H9 (cell line): ENCODE measurements around the gene PLG. TPM values are rescaled to one million over a fixed set of nuclear protein-coding genes. Genes with fewer than 3 reads are reported as not detected.

Experiments
- DNase-seq: peaks from one replicate; pipeline ENCODE4 v3.0.0-alpha.2; 2017
- H2AFZ ChIP-seq: one replicate; pipeline ENCODE4 v1.6.1; 2013; ENCODE audit warnings: mild to moderate bottlenecking, low read length, control low read depth, moderate library complexity
- H2AK5ac ChIP-seq: 2 replicates; pipeline ENCODE4 v1.6.1; 2013; ENCODE audit warnings: low read length, control low read depth, mixed read lengths; ENCODE audit not compliant: insufficient read length
- H2BK120ac ChIP-seq: one replicate; pipeline ENCODE4 v1.6.1; 2013; ENCODE audit warnings: low read depth, mild to moderate bottlenecking, low read length, control low read depth, inconsistent platforms; ENCODE audit not compliant: poor library complexity, severe bottlenecking
- H2BK12ac ChIP-seq: 2 replicates; pipeline ENCODE4 v1.6.1; 2013; ENCODE audit warnings: low read length, control low read depth, mixed read lengths, low read depth; ENCODE audit not compliant: insufficient read length
- H2BK15ac ChIP-seq: 2 replicates; pipeline ENCODE4 v1.6.1; 2013; ENCODE audit warnings: low read depth, low read length, control low read depth
- H2BK20ac ChIP-seq: one replicate; pipeline ENCODE4 v1.6.1; 2013; ENCODE audit warnings: low read depth, mild to moderate bottlenecking, low read length, control low read depth, inconsistent platforms; ENCODE audit not compliant: poor library complexity, severe bottlenecking
- H2BK5ac ChIP-seq: 2 replicates; pipeline ENCODE4 v1.6.1; 2013; ENCODE audit warnings: low read length, control low read depth, mixed read lengths; ENCODE audit not compliant: insufficient read length
- H3K14ac ChIP-seq: 2 replicates; pipeline ENCODE4 v1.6.1; 2013; ENCODE audit warnings: low read length, control low read depth; ENCODE audit not compliant: insufficient read depth
- H3K18ac ChIP-seq: 2 replicates; pipeline ENCODE4 v1.6.1; 2013; ENCODE audit warnings: low read depth, mild to moderate bottlenecking, mixed read lengths, low read length, control low read depth; ENCODE audit not compliant: insufficient read length
- H3K23ac ChIP-seq: 2 replicates; pipeline ENCODE4 v1.6.1; 2013; ENCODE audit warnings: low read length, control low read depth, mixed read lengths, low read depth; ENCODE audit not compliant: insufficient read length
- H3K23me2 ChIP-seq: 2 replicates; pipeline ENCODE4 v1.6.1; 2013; ENCODE audit warnings: low read depth, mild to moderate bottlenecking, mixed read lengths, low read length, control low read depth; ENCODE audit not compliant: insufficient read length, poor library complexity, severe bottlenecking
- H3K27ac ChIP-seq: 2 replicates; pipeline ENCODE4 v1.5.1; 2013; ENCODE audit warnings: low read length, control low read depth, mixed read lengths, low read depth; ENCODE audit not compliant: insufficient read length
- H3K27me3 ChIP-seq: 2 replicates; pipeline ENCODE4 v1.6.1; 2013; ENCODE audit warnings: low read length, control low read depth, inconsistent platforms; ENCODE audit not compliant: insufficient read depth
- H3K4ac ChIP-seq: 2 replicates; pipeline ENCODE4 v1.6.1; 2013; ENCODE audit warnings: low read depth, mild to moderate bottlenecking, control low read depth, inconsistent platforms, low read length, moderate library complexity
- H3K4me1 ChIP-seq: 2 replicates; pipeline ENCODE4 v1.6.1; 2013; ENCODE audit warnings: low read length, control low read depth, inconsistent platforms; ENCODE audit not compliant: insufficient read depth
- H3K4me2 ChIP-seq: 2 replicates; pipeline ENCODE4 v1.6.1; 2013; ENCODE audit warnings: low read length, control low read depth, mixed read lengths; ENCODE audit not compliant: insufficient read length, insufficient read depth
- H3K56ac ChIP-seq: 2 replicates; pipeline ENCODE4 v1.6.1; 2013; ENCODE audit warnings: low read depth, mild to moderate bottlenecking, mixed read lengths, low read length, control low read depth; ENCODE audit not compliant: insufficient read length
- H3K79me1 ChIP-seq: 2 replicates; pipeline ENCODE4 v1.6.1; 2013; ENCODE audit warnings: low read depth, mild to moderate bottlenecking, moderate library complexity, low read length, control low read depth, inconsistent platforms; ENCODE audit not compliant: insufficient read depth, poor library complexity, severe bottlenecking
- H3K79me2 ChIP-seq: 2 replicates; pipeline ENCODE4 v1.6.1; 2013; ENCODE audit warnings: low read length, control low read depth, inconsistent platforms; ENCODE audit not compliant: insufficient read depth
- H3K9ac ChIP-seq: 2 replicates; pipeline ENCODE4 v1.6.1; 2013; ENCODE audit warnings: low read length, control low read depth, mixed read lengths; ENCODE audit not compliant: insufficient read length; ENCODE audit errors: extremely low read depth
- H3K9me3 ChIP-seq: one replicate; pipeline ENCODE4 v1.6.1; 2013; ENCODE audit warnings: low read depth, low read length, inconsistent platforms; ENCODE audit not compliant: control insufficient read depth
- H3T11ph ChIP-seq: one replicate; pipeline ENCODE4 v1.6.1; 2013; ENCODE audit warnings: mild to moderate bottlenecking, low read length, control low read depth, inconsistent platforms
- H4K20me1 ChIP-seq: one replicate; pipeline ENCODE4 v1.6.1; 2013; ENCODE audit not compliant: control insufficient read depth, insufficient read length, insufficient read depth
- H4K5ac ChIP-seq: 2 replicates; pipeline ENCODE4 v1.6.1; 2013; ENCODE audit warnings: low read depth, mild to moderate bottlenecking, mixed read lengths, low read length, control low read depth; ENCODE audit not compliant: insufficient read length
- H4K8ac ChIP-seq: replicated peaks from 2 replicates; pipeline ENCODE4 v1.6.1; 2013; ENCODE audit warnings: low read length, control low read depth, mixed read lengths, low read depth; ENCODE audit not compliant: insufficient read length
- H4K91ac ChIP-seq: 2 replicates; pipeline ENCODE4 v1.6.1; 2013; ENCODE audit warnings: low read depth, mild to moderate bottlenecking, moderate library complexity, mixed read lengths, low read length, control low read depth; ENCODE audit not compliant: insufficient read length
- H3K27ac Mint-ChIP-seq, 3 experiments: 2 replicates in 2 of 3; 3 replicates in 1 of 3; pipeline ENCODE4 v1.8.0; 2020 to 2021; ENCODE audit warnings: mixed read lengths in 3 of 3, mild to moderate bottlenecking in 1 of 3, moderate library complexity in 1 of 3
- H3K27me3 Mint-ChIP-seq: 2 replicates; pipeline ENCODE4 v1.8.0; 2021; ENCODE audit warnings: low read depth, mild to moderate bottlenecking, moderate library complexity, mixed read lengths
- H3K36me3 Mint-ChIP-seq, 3 experiments: 2 replicates in 2 of 3; 3 replicates in 1 of 3; pipeline ENCODE4 v1.8.0; 2020 to 2021; ENCODE audit warnings: low read depth in 3 of 3, mixed read lengths in 3 of 3; ENCODE audit not compliant: insufficient read depth in 1 of 3
- H3K4me1 Mint-ChIP-seq, 2 experiments: 2 replicates each; pipeline ENCODE4 v1.8.0; 2020; ENCODE audit warnings: mixed read lengths in 2 of 2
- H3K4me3 Mint-ChIP-seq, 2 experiments: 2 replicates in 1 of 2; 3 replicates in 1 of 2; pipeline ENCODE4 v1.8.0; 2020 to 2021; ENCODE audit warnings: mild to moderate bottlenecking in 2 of 2, mixed read lengths in 2 of 2, moderate library complexity in 1 of 2
- H3K9me3 Mint-ChIP-seq, 2 experiments: 2 replicates in 1 of 2; 3 replicates in 1 of 2; pipeline ENCODE4 v1.8.0; 2020; ENCODE audit warnings: mild to moderate bottlenecking in 2 of 2, mixed read lengths in 2 of 2, moderate library complexity in 1 of 2
- CTCF ChIP-seq: fragments of 200-600 bp; sonication (generic); conservative IDR thresholded peaks from 3 replicates; pipeline ENCODE4 v1.8.0; 2021; ENCODE audit warnings: antibody characterized with exemption, mild to moderate bottlenecking
- WGBS: extraction: QIAGEN DNeasy Blood & Tissue Kit; methylation state at CpG from one replicate; pipeline ENCODE4 v1.1.7; 2013; ENCODE audit warnings: missing lambda C conversion rate, low lambda C conversion rate, mixed read lengths; ENCODE audit not compliant: insufficient read length; ENCODE audit errors: extremely low coverage; 5-methylcytosine and 5-hydroxymethylcytosine counted together
- total RNA-seq: library from RNA; stranded (reverse); gene quantifications from 2 replicates; pipeline ENCODE4 v1.2.1, GENCODE V29; 2021

Gene PLG
- total RNA-seq, 1 experiment from 2014 or later, result not detected

GRCh38 chr6:160662429-160662828, 39.6 kb upstream of the PLG start:
- no CpG with 5 or more reads among the region's 3 CpGs for WGBS
- no peak overlapping the region for H3K23ac ChIP-seq
- no peak overlapping the region for H4K8ac ChIP-seq
- no peak overlapping the region for H3K9ac ChIP-seq
- H2AK5ac ChIP-seq, result no peak overlapping the region
- H3K23me2 ChIP-seq, result no peaks in the 10 kb centered on the region
- no peak overlapping the region for H2BK5ac ChIP-seq
- H4K91ac ChIP-seq, result no peak overlapping the region
- no peak overlapping the region for H4K5ac ChIP-seq
- H3T11ph ChIP-seq, result no peak overlapping the region
- H3K4me3 Mint-ChIP-seq, result no peak overlapping the region
- no peaks in the 10 kb centered on the region for H3K79me2 ChIP-seq
- H3K4ac ChIP-seq, result no peak overlapping the region
- no peaks in the 10 kb centered on the region for H3K27me3 ChIP-seq
- no peak for DNase-seq
- H3K4me1 ChIP-seq, result no peaks in the 10 kb centered on the region
- peaks cover 10 to 12% of the 10 kb centered on the region in 2 experiments for H3K4me1 Mint-ChIP-seq
- H3K79me1 ChIP-seq, result no peaks in the 10 kb centered on the region
- no peak overlapping the region for H2BK12ac ChIP-seq
- H2BK15ac ChIP-seq, result no peak overlapping the region
- peaks cover 9% of the 10 kb centered on the region for H3K27me3 Mint-ChIP-seq
- no peak overlapping the region for H3K4me2 ChIP-seq
- no peak for TF ChIP-seq CTCF
- H3K27ac ChIP-seq, result no peak overlapping the region
- H3K18ac ChIP-seq, result no peak overlapping the region
- no peak overlapping the region for H2AFZ ChIP-seq
- no peak overlapping the region for H3K14ac ChIP-seq
- H3K9me3 Mint-ChIP-seq, result peaks cover 11 to 16% of the 10 kb centered on the region in 2 experiments
- no peak overlapping the region for H2BK20ac ChIP-seq
- no peaks in the 10 kb centered on the region for H3K9me3 ChIP-seq
- no peaks in the 10 kb centered on the region for H4K20me1 ChIP-seq
- H3K27ac Mint-ChIP-seq, result no peak overlapping the region; a peak in 1 of 7 replicates
- H3K56ac ChIP-seq, result no peak overlapping the region
- H2BK120ac ChIP-seq, result no peak overlapping the region
- no peaks in the 10 kb centered on the region; a peak in 1 of 7 replicates for H3K36me3 Mint-ChIP-seq
